ENCODE results near the gene PRIMPOL.

GRCh38 chr4:184648313-184649025 lies 1.1 kb upstream of the PRIMPOL start:
- TF ChIP-seq CTCF (IDR thresholded peaks at IDR 0.05; ENCODE audit: borderline replicate concordance, extremely low read depth, low read length, poor library complexity, severe bottlenecking) = no peak
- no peak for TF ChIP-seq EZH2 (IDR thresholded peaks at IDR 0.05; ENCODE audit: borderline replicate concordance, low read depth, low read length, severe bottlenecking)
